ENCODE results near the gene ARF6.

The ARF6 gene

GRCh38 chr14:49907186-49907585 is 14.3 kb downstream of the ARF6 start:
- no peak overlapping the region for H3K4me3 ChIP-seq (ENCODE audit: control insufficient read depth, low read depth, low read length)
- no peak for TF ChIP-seq CTCF (IDR thresholded peaks at IDR 0.05; ENCODE audit: control insufficient read depth, insufficient read depth, low read depth, low read length, missing control alignments)

GRCh38 chr14:49908433-49908782 is 15.5 kb downstream of the ARF6 start:
- no peak for DNase-seq (ENCODE audit: low read depth)
- TF ChIP-seq CTCF (IDR thresholded peaks at IDR 0.05; ENCODE audit: control insufficient read depth, insufficient read depth, low read depth, low read length, missing control alignments) = no peak
- no peak overlapping the region for H3K4me3 ChIP-seq (ENCODE audit: control insufficient read depth, low read depth, low read length)

More at GRCh38 chr14:49907186-49907585, 14.3 kb downstream of the ARF6 start:
- no peak for DNase-seq (ENCODE audit: low read depth)

GRCh38 chr14:49909016-49909415 is 16.1 kb downstream of the ARF6 start:
- TF ChIP-seq CTCF (IDR thresholded peaks at IDR 0.05; ENCODE audit: control insufficient read depth, insufficient read depth, low read depth, low read length, missing control alignments) = no peak
- no peak for DNase-seq (ENCODE audit: low read depth)
- no peak overlapping the region for H3K4me3 ChIP-seq (ENCODE audit: control insufficient read depth, low read depth, low read length)

GRCh38 chr14:49915085-49915484 is 22.2 kb downstream of the ARF6 start:
- no peak for DNase-seq (ENCODE audit: low read depth)
- H3K4me3 ChIP-seq (ENCODE audit: control insufficient read depth, low read depth, low read length) = no peak overlapping the region
- no peak for TF ChIP-seq CTCF (IDR thresholded peaks at IDR 0.05; ENCODE audit: control insufficient read depth, insufficient read depth, low read depth, low read length, missing control alignments)

- DNase-seq (ENCODE audit: low read depth) = no peak
- TF ChIP-seq CTCF (IDR thresholded peaks at IDR 0.05; ENCODE audit: control insufficient read depth, insufficient read depth, low read depth, low read length, missing control alignments) = no peak
- H3K4me3 ChIP-seq (ENCODE audit: control insufficient read depth, low read depth, low read length) = no peak overlapping the region
Observed at GRCh38 chr14:49918706-49919105, 25.8 kb downstream of the ARF6 start.

GRCh38 chr14:49919825-49920659 is 27.2 kb downstream of the ARF6 start:
- TF ChIP-seq CTCF (IDR thresholded peaks at IDR 0.05; ENCODE audit: control insufficient read depth, insufficient read depth, low read depth, low read length, missing control alignments) = no peak
- H3K4me3 ChIP-seq (ENCODE audit: control insufficient read depth, low read depth, low read length) = no peak overlapping the region
- no peak for DNase-seq (ENCODE audit: low read depth)
